GM19025 (cell line): ENCODE measurements around the gene RHOU.

Experiments used
- ATAC-seq: cut with Tn5 transposase; IDR thresholded peaks from one replicate; pipeline ENCODE4 v1.9.1; 2021; ENCODE audit warnings: mild to moderate bottlenecking, low read depth, moderate library complexity; ENCODE audit not compliant: unreplicated experiment

The RHOU gene

GRCh38 chr1:228782662-228783417, 47.6 kb downstream of the RHOU start:
- ATAC-seq = no peak

GRCh38 chr1:228783418-228784040, 48.2 kb downstream of the RHOU start:
- ATAC-seq = no peak

GRCh38 chr1:228784181-228784580, 48.9 kb downstream of the RHOU start:
- no peak for ATAC-seq

GRCh38 chr1:228785366-228786330, 50.4 kb downstream of the RHOU start:
- ATAC-seq = no peak

GRCh38 chr1:228786361-228787129, 51.3 kb downstream of the RHOU start:
- ATAC-seq = no peak

GRCh38 chr1:228791791-228792190, 56.5 kb downstream of the RHOU start:
- ATAC-seq = no peak

GRCh38 chr1:228792601-228793000, 57.3 kb downstream of the RHOU start:
- no peak for ATAC-seq

GRCh38 chr1:228793032-228793431, 57.8 kb downstream of the RHOU start:
- ATAC-seq = no peak

GRCh38 chr1:228794173-228794572, 58.9 kb downstream of the RHOU start:
- ATAC-seq = peak; percentile 44

- ATAC-seq = peak; percentile 70
Observed at GRCh38 chr1:228794810-228795209, 59.5 kb downstream of the RHOU start.

- no peak for ATAC-seq
Observed at GRCh38 chr1:228795596-228795995, 60.3 kb downstream of the RHOU start.
